HG02981 (cell line): ENCODE data around the gene ASL.
"Not testable (repeated sequence)": the region's sequence is repeated elsewhere in the genome, so short reads cannot be mapped to it uniquely, and the experiment has no call there.

Source experiments
- ATAC-seq: cut with Tn5 transposase; IDR thresholded peaks from one replicate; pipeline ENCODE4 v1.9.1; 2021; ENCODE audit warnings: mild to moderate bottlenecking, moderate library complexity; ENCODE audit not compliant: unreplicated experiment

ASL gene

DNA sequence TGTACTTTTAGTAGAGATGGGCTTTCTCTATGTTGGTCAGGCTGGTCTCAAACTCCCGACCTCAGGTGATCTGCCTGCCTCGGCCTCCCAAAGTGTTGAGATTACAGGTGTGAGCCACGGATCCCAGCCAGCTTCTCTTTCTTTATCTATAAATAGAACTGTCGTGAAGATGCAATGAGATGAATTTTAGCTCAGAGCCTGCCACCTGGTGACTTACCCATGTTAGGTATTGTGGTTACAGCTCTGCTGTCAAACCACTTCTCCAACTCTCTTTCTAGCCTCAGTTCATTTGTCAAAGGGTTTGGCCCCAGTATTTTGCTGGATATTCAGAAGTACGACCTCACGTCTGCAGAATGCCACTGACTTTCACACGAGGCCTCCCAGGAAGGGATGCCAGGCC, 3.4 kb upstream of the ASL start:
- not testable (repeated sequence) for ATAC-seq

DNA sequence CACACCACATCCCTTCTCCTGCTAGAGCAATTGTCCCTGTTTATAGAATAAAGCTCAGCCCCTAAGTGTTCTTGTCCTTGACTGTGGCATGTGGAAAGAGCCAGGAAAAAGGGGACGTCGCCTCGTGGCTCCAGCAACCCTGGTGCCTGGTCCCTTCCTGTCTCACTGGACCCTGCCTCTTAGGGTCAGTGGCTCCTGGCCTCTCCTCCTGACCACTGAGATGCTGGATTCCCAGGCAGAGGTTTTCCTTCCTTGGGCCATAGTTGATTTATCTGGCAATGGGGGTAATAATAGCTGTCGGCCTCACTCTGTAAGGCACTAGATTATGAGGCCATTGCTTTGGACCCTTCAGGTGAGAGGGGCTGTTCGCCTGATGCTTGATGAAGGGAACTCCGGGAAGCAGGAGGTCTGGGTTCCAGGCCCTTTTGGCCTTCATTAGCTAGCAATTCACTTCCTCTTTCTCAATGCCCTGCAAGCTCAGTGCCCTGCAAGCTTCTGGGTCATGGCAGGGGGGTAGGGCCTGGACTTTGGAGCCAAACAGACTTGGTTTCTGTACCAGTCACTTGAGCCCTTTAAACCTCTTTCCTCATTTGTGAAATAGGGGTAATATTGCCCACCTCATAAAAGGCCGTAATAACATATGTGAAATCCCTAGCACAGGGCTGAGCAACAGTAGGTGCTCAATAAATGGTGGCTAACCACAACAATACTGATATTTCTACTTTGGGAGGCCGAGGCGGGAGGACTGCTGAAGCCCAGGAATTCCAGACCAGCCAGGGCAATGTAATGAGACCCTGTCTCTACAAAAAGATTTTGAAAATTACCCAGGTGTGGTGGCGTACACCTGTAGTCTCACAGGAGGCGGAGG, 1.1 kb downstream of the ASL start:
- ATAC-seq: no peak

DNA sequence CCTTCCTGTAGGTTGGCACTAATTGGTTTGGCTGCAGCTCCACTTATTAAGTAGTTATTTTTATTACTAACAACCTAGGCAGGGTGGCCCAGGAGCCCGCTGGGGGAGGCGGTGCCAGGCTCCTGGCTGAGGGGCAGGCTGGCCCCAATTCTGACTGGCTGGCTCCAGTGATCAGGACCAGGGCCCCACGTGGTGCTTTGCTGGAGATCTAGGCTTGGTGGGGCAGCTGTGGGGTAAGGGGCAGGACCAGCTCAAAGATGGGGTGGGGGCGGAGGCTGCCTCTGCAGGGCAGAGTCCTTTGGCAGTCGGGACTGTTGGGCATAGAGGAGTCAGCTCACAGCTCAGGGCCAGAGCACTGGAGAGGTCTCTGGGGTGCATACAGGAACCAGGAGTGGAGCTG, 2.4 kb downstream of the ASL start:
- no peak for ATAC-seq

DNA sequence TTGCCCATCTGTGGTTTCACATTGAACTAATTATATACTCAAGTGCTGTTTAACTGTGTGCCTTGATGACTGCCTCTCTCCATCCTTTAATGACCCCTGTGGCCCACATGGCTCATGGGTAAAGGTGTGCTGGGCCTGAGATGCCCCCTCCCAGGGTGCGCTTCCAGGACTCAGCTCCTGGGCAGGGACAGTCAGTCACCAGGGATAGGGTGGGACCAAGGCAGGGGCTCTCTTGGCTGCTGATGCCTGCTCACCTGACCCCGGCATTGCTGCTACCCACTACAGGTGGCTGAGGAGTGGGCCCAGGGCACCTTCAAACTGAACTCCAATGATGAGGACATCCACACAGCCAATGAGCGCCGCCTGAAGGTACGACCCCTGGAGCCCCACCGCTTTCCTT, 6.5 kb downstream of the ASL start:
- no peak for ATAC-seq

DNA sequence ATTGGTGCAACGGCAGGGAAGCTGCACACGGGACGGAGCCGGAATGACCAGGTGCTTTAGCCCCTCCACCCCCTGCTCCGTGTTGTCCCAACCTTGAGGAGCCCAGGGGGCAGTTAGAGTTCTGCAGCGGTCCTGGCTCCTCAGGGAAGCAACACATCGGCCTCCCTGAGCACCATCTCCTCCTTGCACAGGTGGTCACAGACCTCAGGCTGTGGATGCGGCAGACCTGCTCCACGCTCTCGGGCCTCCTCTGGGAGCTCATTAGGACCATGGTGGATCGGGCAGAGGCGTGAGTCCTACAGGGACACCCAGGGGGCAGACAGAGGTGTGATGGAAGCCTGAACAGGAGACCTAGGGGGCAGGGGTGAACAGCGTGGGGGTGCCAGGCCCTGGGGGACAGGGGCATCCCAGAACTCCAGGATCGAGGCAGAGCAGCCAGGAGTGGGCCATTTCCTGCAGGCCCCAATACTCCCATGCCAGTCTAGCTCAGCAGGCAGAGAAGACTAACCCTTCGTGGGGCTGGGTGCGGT, 7.3 kb downstream of the ASL start:
- ATAC-seq: no peak

DNA sequence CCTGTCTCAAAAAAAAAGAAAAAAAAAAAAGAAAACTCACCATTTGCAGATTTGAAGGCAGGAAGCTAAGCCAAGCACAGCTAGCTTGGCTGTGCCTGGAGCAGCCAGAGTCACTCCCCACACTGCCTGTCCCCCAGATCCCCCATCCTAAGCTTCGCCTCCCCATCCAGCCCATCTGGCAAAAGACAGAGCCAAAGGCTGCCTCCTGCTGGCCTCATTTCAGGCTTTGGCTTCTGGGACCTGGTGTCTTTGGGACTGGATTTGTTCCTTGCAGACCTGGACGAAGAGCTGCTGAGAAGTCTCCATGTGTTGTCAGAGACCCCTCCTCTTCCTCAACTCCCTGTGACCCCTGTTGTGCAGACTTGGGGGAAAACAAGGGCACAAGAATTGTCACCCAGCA, 8.1 kb downstream of the ASL start:
- no peak for ATAC-seq

DNA sequence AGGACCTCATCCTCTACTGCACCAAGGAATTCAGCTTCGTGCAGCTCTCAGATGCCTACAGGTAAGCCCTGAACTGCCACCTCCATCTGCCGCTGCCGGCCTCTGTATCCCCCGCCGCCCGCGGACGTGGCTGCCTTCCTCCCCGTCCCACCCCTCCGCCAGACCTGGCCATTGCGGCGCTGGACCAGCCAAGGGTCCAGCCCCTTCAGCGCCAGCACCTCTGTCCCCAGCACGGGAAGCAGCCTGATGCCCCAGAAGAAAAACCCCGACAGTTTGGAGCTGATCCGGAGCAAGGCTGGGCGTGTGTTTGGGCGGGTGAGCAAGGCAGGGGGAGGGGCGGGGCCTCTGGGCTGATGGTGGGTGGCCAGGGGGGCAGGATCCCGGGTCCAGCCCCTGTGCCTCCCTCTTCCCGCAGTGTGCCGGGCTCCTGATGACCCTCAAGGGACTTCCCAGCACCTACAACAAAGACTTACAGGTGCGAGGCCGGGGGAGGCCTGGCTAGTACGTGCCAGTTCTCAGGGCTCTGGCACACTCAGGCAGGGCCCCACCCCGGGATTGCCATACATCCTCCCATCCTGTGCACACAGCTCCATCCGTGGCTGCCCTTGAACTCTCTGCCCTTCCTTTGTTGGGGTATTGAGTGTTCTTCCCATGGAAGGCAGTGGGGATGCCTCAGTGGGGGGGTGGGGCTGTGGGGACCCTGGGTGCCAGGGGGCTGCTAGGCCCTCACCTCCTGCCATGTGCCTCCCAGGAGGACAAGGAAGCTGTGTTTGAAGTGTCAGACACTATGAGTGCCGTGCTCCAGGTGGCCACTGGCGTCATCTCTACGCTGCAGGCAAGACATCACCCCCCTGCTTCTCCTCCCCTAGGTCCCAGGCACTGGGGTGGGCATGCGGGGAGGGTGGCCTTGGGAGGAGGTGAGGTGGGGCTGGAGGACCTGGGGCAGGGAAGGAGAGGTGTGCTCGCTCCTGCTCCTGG, 13.5 kb downstream of the ASL start:
- ATAC-seq: no peak

DNA sequence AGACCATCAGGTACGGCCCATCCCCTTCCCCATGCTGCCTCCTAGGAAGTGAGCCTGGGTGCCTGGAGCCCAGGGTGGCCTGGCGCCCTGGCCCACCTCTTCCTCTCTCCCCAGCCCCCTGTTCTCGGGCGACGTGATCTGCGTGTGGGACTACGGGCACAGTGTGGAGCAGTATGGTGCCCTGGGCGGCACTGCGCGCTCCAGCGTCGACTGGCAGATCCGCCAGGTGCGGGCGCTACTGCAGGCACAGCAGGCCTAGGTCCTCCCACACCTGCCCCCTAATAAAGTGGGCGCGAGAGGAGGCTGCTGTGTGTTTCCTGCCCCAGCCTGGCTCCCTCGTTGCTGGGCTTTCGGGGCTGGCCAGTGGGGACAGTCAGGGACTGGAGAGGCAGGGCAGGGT, 17.0 kb downstream of the ASL start:
- no peak for ATAC-seq

DNA sequence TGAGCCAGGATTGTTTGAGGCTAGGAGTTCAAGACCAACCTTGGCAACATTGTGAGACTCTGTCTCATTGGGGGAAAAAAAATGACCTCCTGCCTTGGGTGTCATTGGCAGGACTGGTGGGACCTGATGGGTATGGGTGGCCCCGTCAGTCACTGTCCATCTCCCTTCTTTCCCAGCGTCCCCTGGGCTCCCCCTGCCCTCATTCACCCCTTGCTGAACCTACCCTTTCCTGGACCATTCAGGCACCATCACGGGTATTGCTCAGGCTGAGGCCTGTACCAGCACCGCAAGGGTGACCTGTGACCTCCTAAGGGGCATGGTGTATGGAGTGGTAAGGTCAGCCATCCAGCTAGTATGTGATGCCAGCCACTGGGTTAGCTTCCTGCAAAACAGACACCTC, 19.4 kb downstream of the ASL start:
- ATAC-seq: no peak

DNA sequence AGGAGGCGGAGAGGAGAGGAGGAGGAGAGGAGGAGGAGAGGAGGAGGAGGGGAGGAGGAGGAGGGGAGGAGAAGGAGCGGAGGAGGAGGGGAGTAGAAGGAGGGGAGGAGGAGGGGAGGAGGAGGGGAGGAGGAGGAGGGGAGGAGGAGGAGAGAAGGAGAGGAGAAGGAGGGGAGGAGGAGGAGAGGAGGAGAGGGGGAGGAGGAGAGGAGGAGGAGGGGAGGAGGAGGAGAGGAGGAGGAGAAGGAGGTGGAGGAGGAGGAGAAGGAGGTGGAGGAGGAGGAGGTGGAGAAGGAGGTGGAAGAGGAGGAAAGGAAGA, 23.6 kb downstream of the ASL start:
- no peak for ATAC-seq

DNA sequence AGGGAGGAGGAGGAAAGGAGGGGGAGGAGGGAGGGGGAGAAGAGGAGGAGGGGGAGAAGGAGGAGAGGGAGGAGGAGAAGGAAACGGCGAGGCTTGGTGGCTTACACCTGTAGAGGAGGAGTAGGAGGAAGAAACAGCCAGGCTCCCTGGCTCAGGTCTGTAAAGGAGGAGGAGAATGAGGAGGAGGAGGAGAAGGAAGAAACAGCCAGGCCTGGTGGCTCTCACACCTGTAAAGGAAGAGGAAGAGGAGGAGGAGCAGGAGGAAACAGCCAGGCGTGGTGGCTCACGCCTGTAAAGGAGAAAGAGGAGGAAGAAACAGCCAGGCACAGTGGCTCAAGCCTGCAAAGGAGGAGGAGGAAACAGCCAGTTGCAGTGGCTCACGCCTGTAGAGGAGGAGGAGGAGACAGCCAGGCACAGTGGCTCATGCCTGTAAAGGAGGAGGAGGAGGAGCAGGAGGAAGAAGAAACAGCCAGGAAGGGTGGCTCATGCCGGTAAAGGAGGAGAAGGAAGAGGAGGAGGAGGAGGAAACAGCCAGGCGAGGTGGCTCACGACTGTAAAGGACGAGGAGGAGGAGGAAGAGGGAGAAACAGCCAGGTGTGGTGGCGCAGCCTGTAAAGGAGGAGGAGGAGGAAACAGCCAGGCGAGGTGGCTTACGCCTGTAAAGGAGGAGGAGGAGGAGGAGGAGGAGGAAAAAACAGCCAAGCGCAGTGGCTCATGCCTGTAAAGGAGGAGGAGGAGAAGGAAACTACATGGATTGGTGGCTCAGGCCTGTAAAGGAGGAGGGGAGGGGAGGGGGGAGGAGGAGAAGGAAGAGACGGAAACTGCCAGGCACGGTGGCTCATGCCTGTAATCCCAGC, 24.2 kb downstream of the ASL start:
- ATAC-seq: peak; percentile 72

DNA sequence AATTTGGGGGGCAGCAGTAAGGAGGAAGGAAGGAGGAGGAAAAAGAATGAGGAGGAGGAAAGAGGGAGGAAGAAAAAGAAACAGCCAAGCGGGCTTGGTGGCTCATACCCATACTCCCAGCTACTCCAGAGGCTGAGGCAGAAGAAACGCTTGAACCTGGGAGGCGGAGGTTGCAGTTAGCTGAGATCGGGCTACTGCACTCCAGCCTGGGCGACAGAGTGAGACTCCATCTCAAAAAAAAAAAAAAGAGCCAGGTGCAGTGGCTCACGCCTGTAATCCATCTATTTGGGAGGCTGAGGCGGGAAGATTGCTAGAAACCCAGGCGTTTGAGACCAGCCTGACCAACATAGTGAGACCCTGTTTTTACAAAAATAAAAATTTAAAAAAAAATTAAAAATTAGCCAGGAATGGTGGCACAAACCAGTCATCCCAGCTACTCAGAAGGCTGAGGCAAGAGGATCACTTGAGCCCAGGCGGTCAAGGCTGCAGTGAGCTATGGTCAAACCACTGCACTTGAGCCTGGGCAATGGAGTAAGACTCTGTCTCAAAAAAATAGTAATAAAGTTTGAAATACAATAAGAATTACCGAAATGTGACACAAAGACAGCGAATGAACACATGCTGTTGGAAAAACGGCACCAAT, 24.9 kb downstream of the ASL start:
- ATAC-seq: no peak

DNA sequence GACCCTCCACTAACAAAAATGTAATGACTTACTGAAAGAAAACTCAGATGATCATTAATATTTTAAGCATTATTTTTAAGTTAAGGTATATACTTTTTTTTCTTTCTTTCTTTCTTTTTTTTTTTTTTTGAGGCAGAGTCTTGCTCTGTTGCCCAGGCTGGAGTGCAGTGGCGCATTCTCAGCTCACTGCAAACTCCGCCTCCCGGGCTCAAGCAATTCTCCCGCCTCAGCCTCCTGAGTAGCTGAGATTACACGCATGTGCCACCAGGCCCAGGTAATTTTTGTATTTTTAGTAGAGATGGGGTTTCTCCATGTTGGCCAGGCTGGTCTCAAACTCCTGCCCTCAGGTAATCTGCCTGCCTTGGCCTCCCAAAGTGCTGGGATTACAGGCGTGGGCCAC, 26.5 kb downstream of the ASL start:
- ATAC-seq: not testable (repeated sequence)

DNA sequence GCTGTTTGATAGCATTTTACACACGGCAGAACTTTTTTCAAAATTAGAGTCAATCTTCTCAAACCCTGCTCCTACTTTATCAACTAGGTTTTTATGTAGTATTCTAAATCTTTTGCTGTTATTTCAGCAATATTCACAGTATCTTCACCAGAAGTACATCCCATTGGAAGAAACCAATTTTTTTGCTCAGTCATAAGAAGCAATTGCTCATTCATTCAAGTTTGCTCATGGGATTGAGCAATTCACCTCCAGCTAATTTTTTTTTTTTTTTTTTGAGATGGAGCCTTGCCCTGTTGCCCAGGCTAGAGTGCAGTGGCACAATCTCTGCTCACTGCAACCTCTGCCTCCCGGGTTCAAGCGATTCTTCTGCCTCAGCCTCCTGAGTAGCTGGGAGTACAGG, 28.4 kb downstream of the ASL start:
- ATAC-seq: not testable (repeated sequence)

DNA sequence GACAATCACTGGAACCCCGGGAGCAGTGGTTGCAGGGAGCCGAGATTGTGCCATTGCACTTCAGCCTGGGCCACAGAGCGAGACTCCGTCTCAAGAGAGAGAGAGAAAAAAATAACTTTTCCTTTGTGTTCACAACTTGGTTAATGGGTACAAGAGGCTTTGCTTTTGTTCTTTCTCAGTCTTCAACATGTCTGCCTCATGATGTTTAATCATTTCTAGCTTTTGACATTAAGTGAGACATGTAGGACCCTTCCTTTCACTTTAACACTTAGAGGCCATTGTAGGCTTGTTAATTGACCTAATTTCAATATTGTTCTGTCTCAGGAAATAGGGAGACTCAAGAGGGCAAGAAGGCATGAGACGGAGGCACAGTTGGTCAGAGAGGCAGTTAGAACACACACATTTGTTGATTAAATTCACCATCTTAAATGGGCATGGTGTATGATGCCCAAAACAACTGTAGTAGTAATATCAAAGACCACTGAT, 29.7 kb downstream of the ASL start:
- peak; percentile 51 for ATAC-seq

DNA sequence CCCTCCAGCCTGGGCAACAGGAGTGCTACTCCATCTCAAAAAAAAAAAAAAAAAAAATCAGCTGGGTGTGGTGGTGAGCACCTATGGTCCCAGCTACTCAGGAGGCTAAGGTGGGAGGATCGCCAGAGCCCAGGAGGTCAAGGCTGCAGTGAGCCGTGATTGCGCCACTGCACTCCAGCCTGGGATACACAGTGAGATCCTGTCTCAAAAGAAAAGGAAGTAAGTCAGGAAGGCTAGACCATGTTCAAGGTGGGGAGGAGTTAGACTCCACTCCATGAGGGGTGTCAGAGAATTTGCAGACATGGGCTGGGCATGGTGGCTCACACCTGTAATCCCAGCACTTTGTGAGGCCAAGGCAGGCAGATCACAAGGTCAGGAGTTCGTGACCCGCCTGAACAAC, 32.8 kb downstream of the ASL start:
- not testable (repeated sequence) for ATAC-seq

DNA sequence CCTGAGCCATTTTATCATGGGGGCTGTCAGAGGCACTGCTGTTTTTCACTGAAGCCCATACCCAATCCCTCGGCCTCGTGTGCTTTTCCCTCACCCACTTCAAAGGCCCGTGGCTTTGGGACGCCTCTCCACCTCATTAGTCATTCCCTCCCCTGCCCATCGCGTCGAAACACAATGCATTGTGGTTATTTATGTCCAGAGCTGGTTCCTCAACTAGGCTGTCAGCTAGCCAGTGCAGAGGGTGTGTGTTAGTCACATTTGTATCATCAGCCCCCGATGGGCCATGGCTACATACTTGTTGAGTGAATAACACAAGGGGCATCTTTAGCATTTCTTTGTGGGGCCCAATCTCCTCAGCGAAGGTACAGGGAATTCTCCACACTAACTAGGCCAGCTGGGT, 35.2 kb downstream of the ASL start:
- no peak for ATAC-seq

DNA sequence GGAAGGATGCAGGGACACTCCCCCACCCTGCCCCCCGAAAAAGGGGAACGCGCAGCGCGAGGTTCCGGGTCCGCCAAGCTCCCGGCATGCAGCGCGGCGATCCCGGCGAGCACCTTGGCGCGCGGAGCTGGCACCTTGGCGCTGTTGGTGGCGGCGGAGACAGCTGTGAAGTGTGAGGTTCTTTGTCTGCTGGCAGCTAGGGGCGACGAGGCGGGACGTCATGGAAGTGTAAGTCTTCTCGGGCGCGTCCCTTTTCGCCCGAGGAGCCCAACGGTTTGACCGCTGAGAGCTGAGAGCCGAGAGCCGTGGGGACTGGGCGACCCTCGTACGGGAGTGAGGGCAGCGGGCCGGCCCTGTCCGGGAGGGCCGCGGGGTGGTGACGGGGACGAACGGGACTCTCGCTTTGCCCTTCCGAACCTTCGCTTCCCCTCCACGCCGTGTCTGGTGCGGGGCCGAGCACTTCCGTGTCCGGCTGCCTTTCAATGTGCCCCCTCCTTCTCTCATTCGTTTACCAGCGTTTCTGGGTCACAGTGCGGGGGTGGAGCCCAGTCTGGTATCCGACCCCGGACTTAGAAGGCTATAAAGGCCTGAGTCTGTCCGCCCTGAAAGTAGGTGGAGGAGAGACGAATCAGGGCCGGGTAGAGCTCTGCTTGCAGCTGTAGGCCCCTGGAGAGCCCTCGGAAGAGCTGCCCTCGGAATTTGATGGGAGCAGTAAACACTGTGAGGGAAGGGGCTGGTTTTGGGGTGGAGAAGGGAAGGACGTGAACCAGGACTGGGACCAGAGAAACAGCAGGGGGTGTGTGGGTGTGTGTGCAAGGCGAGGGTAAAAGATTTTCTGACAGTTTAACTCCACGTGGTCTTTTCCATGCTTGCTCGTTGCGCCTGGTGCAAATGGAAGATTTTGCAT, 39.4 kb downstream of the ASL start, which contains the start of gene CRCP:
CRCP (plus strand) TSS at position 105 of the 907 bp plus-strand sequence; CDS start at position 221, 116 bp downstream.
- ATAC-seq: peak; percentile 90
